22Rv1 (cell line): ENCODE results near the gene AGMO.

ENCODE experiments used
- ZFX ChIP-seq: fragments of 450-650 bp; IDR thresholded peaks from 2 replicates; pipeline ENCODE4 v1.6.1; 2017; ENCODE audit warnings: antibody characterized with exemption, borderline replicate concordance
- TF ChIP-seq, protein P1 (sequence below): fragments of 450-650 bp; IDR thresholded peaks from 2 replicates; pipeline ENCODE4 v1.5.1; 2017; ENCODE audit warnings: mild to moderate bottlenecking

DNA sequence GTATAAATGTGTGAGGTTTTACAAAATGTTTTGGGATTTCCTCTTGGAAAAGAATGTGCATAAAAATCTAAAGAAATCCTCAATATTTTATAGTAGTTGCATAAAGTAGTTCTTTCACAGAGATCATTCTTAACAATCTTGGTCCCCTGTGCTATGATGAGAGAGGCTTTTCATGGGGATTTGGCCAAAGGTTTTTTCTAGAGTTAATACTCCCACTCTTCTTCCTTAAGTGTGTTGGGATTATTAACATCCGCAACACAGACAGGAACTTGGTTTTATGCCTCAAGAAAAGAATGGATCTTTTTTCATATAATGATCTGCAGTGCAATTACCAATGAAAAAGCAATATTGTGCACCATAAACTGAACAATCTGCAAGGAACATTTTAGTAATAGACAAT, 71.5 kb downstream of the AGMO start:
- TF ChIP-seq, protein P1, sequence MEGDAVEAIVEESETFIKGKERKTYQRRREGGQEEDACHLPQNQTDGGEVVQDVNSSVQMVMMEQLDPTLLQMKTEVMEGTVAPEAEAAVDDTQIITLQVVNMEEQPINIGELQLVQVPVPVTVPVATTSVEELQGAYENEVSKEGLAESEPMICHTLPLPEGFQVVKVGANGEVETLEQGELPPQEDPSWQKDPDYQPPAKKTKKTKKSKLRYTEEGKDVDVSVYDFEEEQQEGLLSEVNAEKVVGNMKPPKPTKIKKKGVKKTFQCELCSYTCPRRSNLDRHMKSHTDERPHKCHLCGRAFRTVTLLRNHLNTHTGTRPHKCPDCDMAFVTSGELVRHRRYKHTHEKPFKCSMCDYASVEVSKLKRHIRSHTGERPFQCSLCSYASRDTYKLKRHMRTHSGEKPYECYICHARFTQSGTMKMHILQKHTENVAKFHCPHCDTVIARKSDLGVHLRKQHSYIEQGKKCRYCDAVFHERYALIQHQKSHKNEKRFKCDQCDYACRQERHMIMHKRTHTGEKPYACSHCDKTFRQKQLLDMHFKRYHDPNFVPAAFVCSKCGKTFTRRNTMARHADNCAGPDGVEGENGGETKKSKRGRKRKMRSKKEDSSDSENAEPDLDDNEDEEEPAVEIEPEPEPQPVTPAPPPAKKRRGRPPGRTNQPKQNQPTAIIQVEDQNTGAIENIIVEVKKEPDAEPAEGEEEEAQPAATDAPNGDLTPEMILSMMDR, result no peak
- TF ChIP-seq ZFX, result no peak
